AG04449 (cell line): Measurements from ENCODE around the gene SPPL3.
"Not testable (repeated sequence)": the region's sequence is repeated elsewhere in the genome, so short reads cannot be mapped to it uniquely, and the experiment has no call there.

ENCODE experiments used
- CTCF ChIA-PET: fragments of 350-600 bp; formaldehyde crosslinking; extraction: SDS; loops from one replicate; lab custom pipeline; 2021; ENCODE audit warnings: antibody characterized with exemption; lab: Yijun Ruan, JAX
- POLR2A ChIA-PET: fragments of 400-600, 350-600 bp; formaldehyde crosslinking; extraction: SDS; loops from one replicate; lab custom pipeline; 2020; ENCODE audit warnings: antibody characterized with exemption, inconsistent platforms; lab: Yijun Ruan, JAX
- DNase-seq: peaks from one replicate; pipeline ENCODE4 v3.0.0-alpha.2; 2010; ENCODE audit warnings: low read depth, low spot score
- H3K4me3 ChIP-seq: 2 replicates; pipeline ENCODE4 v1.5.1; 2011; ENCODE audit warnings: low read depth, mild to moderate bottlenecking, control low read depth, low read length
- TF ChIP-seq, protein P1 (sequence below): IDR thresholded peaks from one replicate; pipeline ENCODE4 v1.5.1; 2011; ENCODE audit warnings: mild to moderate bottlenecking, moderate library complexity, low read length, control low read depth, inconsistent platforms; ENCODE audit not compliant: insufficient read depth; ENCODE audit errors: missing control alignments

The SPPL3 gene

DNA sequence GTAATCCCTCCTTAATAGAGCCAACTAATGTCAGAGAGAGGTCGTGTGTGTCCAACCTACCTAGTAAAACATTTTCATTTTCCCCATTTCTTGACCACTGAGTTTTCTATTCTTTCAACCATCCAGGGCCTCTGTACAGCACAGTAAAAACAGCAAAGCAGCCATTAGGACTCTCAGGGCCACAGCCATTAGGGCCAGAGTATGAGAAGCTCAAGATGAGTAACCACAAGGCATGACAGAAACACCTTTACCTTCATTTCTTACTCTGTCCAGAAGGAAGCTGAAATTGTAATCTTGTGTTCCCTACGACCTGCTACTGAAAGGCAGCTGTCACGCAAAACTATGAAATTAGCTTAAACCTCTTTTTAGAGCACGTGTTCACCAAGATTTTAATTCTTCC, 2.3 kb downstream of the SPPL3 start:
- CTCF ChIA-PET, result interaction anchor here (2.4 kb wide), 1 partner anchor 13 kb away, joined by 10 read pairs; no protein-coding TSS in a partner anchor

DNA sequence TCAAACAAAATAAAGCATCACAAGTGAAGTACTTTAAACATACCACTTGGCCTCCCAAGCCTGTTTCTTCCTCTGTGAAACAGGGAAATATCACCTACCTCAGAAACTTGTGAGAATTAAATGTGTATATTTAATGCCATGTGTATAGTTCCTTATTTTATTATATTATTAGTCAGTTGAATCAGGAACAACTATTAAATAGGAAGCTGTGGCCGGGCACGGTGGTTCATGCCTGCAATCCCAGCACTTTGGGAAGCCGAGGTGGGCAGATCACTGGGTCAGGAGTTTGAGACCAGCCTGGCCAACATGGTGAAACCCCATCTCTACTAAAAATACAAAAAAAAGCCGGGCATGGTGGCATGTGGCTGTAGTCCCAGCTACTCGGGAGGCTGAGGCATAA, 3.1 kb downstream of the SPPL3 start:
- POLR2A ChIA-PET, H3K4me3 ChIP-seq, DNase-seq: not testable (repeated sequence)
- CTCF ChIA-PET, result interaction anchor here (2.4 kb wide), 1 partner anchor 13 kb away, joined by 10 read pairs; no protein-coding TSS in a partner anchor

More for the DNA sequence above, 2.3 kb downstream of the SPPL3 start:
- DNase-seq, result no peak
- POLR2A ChIA-PET, result no interaction called here
- H3K4me3 ChIP-seq, result no peak overlapping the region
- TF ChIP-seq, protein P1, sequence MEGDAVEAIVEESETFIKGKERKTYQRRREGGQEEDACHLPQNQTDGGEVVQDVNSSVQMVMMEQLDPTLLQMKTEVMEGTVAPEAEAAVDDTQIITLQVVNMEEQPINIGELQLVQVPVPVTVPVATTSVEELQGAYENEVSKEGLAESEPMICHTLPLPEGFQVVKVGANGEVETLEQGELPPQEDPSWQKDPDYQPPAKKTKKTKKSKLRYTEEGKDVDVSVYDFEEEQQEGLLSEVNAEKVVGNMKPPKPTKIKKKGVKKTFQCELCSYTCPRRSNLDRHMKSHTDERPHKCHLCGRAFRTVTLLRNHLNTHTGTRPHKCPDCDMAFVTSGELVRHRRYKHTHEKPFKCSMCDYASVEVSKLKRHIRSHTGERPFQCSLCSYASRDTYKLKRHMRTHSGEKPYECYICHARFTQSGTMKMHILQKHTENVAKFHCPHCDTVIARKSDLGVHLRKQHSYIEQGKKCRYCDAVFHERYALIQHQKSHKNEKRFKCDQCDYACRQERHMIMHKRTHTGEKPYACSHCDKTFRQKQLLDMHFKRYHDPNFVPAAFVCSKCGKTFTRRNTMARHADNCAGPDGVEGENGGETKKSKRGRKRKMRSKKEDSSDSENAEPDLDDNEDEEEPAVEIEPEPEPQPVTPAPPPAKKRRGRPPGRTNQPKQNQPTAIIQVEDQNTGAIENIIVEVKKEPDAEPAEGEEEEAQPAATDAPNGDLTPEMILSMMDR, result no peak

DNA sequence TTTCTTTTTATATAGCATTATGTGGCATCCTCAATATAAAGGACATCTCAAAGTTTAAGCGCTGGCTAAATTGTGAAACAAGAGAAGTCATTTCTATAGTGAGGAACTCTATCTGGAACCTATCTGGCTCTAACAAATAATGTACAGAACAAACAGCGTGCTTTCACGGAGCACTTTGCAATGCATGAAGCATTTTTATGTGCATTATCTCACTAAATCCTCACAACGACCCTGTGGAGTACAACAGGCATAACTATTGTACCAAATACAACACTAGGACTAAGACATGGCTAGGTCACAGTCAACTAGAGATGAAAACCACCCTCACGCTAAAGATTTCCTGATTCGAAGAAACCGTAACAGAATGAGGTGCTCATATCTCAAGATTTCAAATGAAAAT, 8.6 kb downstream of the SPPL3 start:
- TF ChIP-seq, protein P1, result no peak
- ChIA-PET POLR2A (no interaction called here), CTCF (no interaction called here)
- DNase-seq, result no peak
- no peak overlapping the region for H3K4me3 ChIP-seq

DNA sequence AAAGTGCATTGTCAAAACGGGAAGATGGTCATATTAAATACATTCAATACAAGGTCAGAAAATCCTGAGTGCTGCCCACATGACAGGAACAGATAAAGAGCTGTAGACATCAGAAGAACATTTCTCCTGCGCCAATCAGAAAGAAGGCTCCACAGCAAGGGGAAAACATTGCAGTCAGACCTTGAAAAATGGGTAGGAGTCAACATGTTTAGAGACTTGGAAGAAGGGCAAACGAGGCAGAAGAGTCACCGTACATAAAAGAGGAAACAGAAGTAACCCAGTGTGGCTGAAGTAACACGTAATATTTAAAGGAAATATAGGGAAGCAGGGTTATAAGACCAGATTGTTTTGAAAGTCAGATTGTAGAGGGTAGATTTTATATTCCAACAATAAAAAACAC, 11.9 kb downstream of the SPPL3 start:
- ChIA-PET CTCF (interaction anchor here (1.3 kb wide), 1 partner anchor 9 kb away, joined by 3 read pairs; no protein-coding TSS in a partner anchor), POLR2A (no interaction called here)
- TF ChIP-seq, protein P1, result no peak
- H3K4me3 ChIP-seq, result no peak overlapping the region
- DNase-seq, result no peak

DNA sequence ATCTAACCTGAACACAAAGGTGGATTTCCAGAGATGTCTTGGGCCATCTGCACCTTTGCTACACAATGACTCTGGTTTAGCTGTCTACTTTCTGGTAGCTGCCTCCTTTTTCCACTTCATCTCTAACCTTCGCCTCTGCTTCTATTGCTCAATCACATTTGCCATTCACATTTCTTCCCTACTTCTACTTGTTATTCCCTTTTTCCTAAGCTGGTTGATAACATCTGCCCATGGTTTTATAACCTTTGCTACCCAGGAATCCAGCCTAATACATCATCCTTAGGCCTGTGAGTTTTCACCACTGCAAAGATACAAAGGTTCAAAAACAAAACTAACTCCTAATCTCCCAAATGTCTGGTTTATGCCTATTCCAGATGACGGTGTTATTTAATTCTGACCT, 13.2 kb downstream of the SPPL3 start:
- POLR2A ChIA-PET, result no interaction called here
- CTCF ChIA-PET, result interaction anchor here (1.2 to 1.3 kb wide), 2 partner anchors 8 to 17 kb away, joined by 3 to 4 read pairs; no protein-coding TSS in a partner anchor
- TF ChIP-seq, protein P1, result no peak

DNA sequence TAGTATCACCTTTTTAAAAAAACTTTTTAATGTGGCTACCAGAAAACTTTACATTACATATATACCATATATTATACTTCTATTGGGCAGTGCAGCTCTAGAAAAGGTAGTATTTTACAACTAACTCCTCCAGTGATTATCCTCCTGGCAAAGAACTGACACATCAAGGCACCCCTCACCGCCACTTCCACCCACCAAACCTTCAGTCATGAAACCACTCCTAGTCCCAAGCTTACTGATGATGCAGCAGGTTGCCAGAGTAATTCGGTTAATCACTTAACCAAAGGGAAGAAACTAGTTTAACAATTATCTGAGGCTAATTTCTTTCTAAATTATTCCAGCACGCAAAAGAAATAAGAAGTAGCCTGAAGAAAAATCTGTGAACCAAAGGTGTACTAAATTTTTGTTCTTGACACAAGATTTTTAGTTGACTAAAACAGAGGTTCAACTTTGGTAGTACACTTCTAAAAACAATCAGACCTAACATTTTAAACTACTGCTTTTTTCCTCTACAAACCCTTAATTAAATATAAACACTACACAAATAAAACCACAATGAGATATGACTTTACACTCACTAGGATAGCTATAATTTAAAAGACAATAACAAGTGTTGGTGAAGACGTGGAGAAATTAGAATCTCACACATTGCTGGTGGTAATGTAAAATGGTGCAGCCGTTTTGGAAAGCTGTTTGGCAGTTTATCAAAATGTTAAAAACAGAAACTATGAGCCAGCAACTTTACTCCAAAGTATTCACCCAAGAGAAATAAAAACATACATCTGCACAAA, 16.7 kb downstream of the SPPL3 start:
- H3K4me3 ChIP-seq, result no peak overlapping the region
- no peak for DNase-seq
- ChIA-PET POLR2A (no interaction called here), CTCF (interaction anchor here (1.0 to 2.7 kb wide), 3 partner anchors 15 to 84 kb away, joined by 3 to 10 read pairs (median 3); no protein-coding TSS in a partner anchor)
- TF ChIP-seq, protein P1, result no peak

More for the DNA sequence above, 13.2 kb downstream of the SPPL3 start:
- DNase-seq, result no peak
- H3K4me3 ChIP-seq, result no peak overlapping the region
